HEK293 (cell line): ENCODE measurements around the gene MAML2.

ENCODE experiments used
- CTCF ChIA-PET: fragments of 350-600 bp; formaldehyde crosslinking; extraction: SDS; loops from one replicate; lab custom pipeline; 2021; ENCODE audit warnings: antibody characterized with exemption; lab: Yijun Ruan, JAX
- POLR2A ChIA-PET: fragments of 300-600 bp; formaldehyde crosslinking; extraction: SDS; loops from one replicate; lab custom pipeline; 2020; ENCODE audit warnings: antibody characterized with exemption, inconsistent platforms; lab: Yijun Ruan, JAX
- H3K27ac ChIP-seq: fragments of 200-500 bp; sonication (Bioruptor generic); 2 replicates; pipeline ENCODE4 v1.5.1; 2014; ENCODE audit warnings: low read depth, low read length, control low read depth, inconsistent platforms; ENCODE audit errors: extremely low read depth
- H3K36me3 ChIP-seq, 2 experiments: fragments of 200-500 bp in 1 of 2; sonication (Bioruptor generic) in 1 of 2; 1 replicate in 1 of 2; 2 replicates in 1 of 2; pipeline ENCODE4 v1.5.1; 2014 to 2017; ENCODE audit warnings: inconsistent platforms in 2 of 2, low read length in 2 of 2; ENCODE audit not compliant: control insufficient read depth in 2 of 2, insufficient read depth in 1 of 2
- H3K4me1 ChIP-seq: fragments of 200-500 bp; sonication (Bioruptor generic); 2 replicates; pipeline ENCODE4 v1.5.1; 2014; ENCODE audit warnings: mild to moderate bottlenecking, low read length, inconsistent platforms; ENCODE audit not compliant: control insufficient read depth, insufficient read depth
- H3K4me3 ChIP-seq: 2 replicates; pipeline ENCODE4 v1.5.1; 2011; ENCODE audit warnings: low read depth, mild to moderate bottlenecking, control low read depth, low read length, moderate library complexity
- H3K9me3 ChIP-seq: fragments of 200-500 bp; sonication (Bioruptor generic); 2 replicates; pipeline ENCODE4 v1.5.1; 2014; ENCODE audit warnings: low read depth, low read length, inconsistent platforms; ENCODE audit not compliant: control insufficient read depth, insufficient read depth
- HOXC10 ChIP-seq: sonication (generic); formaldehyde crosslinking; IDR thresholded peaks from 2 replicates; pipeline ENCODE4 v1.8.1; 2023; ENCODE audit warnings: mild to moderate bottlenecking, missing genetic modification reagents
- HOXD13 ChIP-seq: sonication (generic); formaldehyde crosslinking; IDR thresholded peaks from 2 replicates; pipeline ENCODE4 v1.8.0; 2022; ENCODE audit warnings: missing genetic modification reagents, borderline replicate concordance
- INSM2 ChIP-seq: fragments of 450-650 bp; formaldehyde crosslinking; IDR thresholded peaks from 2 replicates; pipeline ENCODE4 v1.5.1; 2016; ENCODE audit warnings: missing biosample characterization, missing genetic modification characterization
- KLF17 ChIP-seq: fragments of 450-650 bp; formaldehyde crosslinking; IDR thresholded peaks from 2 replicates; pipeline ENCODE4 v1.5.1; 2016; ENCODE audit warnings: missing biosample characterization, missing genetic modification characterization
- PRDM1 ChIP-seq: fragments of 450-650 bp; formaldehyde crosslinking; IDR thresholded peaks from 2 replicates; pipeline ENCODE4; 2016; ENCODE audit warnings: missing biosample characterization, missing genetic modification characterization
- PRDM4 ChIP-seq: fragments of 450-650 bp; formaldehyde crosslinking; IDR thresholded peaks from 2 replicates; pipeline ENCODE4 v1.5.1; 2017; ENCODE audit warnings: missing biosample characterization, missing genetic modification characterization
- SP2 ChIP-seq: fragments of 450-650 bp; formaldehyde crosslinking; IDR thresholded peaks from 2 replicates; pipeline ENCODE4 v1.5.1; 2016; ENCODE audit warnings: missing biosample characterization, missing genetic modification characterization
- ZFHX2 ChIP-seq: fragments of 450-650 bp; formaldehyde crosslinking; conservative IDR thresholded peaks from 2 replicates; pipeline ENCODE4 v1.5.1; 2016; ENCODE audit warnings: missing biosample characterization, missing genetic modification characterization
- ZNF202 ChIP-seq: fragments of 450-650 bp; formaldehyde crosslinking; IDR thresholded peaks from 2 replicates; pipeline ENCODE4 v1.5.1; 2016; ENCODE audit warnings: missing biosample characterization, missing genetic modification characterization, borderline replicate concordance
- ZNF654 ChIP-seq: fragments of 450-650 bp; formaldehyde crosslinking; IDR thresholded peaks from 2 replicates; pipeline ENCODE4 v1.5.1; 2016; ENCODE audit warnings: low read depth, missing biosample characterization, missing genetic modification characterization
- ZNF776 ChIP-seq: fragments of 450-650 bp; formaldehyde crosslinking; IDR thresholded peaks from 2 replicates; pipeline ENCODE4 v1.5.0; 2017; ENCODE audit warnings: missing biosample characterization, missing genetic modification characterization, borderline replicate concordance
- ZNF785 ChIP-seq: fragments of 450-650 bp; formaldehyde crosslinking; IDR thresholded peaks from 2 replicates; pipeline ENCODE4 v1.5.1; 2016; ENCODE audit warnings: missing biosample characterization, missing genetic modification characterization
- ZSCAN16 ChIP-seq: fragments of 450-650 bp; formaldehyde crosslinking; IDR thresholded peaks from 2 replicates; pipeline ENCODE4 v1.5.1; 2016; ENCODE audit warnings: missing biosample characterization, missing genetic modification characterization
- ZSCAN18 ChIP-seq: fragments of 450-650 bp; formaldehyde crosslinking; IDR thresholded peaks from 2 replicates; pipeline ENCODE4 v1.5.1; 2016; ENCODE audit warnings: missing biosample characterization, missing genetic modification characterization
- TF ChIP-seq, protein P1 (sequence below): fragments of 450-650 bp; formaldehyde crosslinking; IDR thresholded peaks from 2 replicates; pipeline ENCODE4 v1.5.1; 2016; ENCODE audit warnings: missing biosample characterization, missing genetic modification characterization
- TF ChIP-seq, protein P2 (sequence below): fragments of 450-650 bp; formaldehyde crosslinking; IDR thresholded peaks from 2 replicates; pipeline ENCODE4 v1.5.1; 2017; ENCODE audit warnings: missing biosample characterization, missing genetic modification characterization

MAML2 gene

GRCh38 chr11:96062134-96062533, 280.9 kb downstream of the MAML2 start:
- Histone ChIP-seq H3K9me3 (no peaks in the 10 kb centered on the region), H3K36me3 (no peaks in the 10 kb centered on the region), H3K4me3 (no peak overlapping the region), H3K27ac (no peak overlapping the region), H3K4me1 (no peaks in the 10 kb centered on the region)
- ChIA-PET POLR2A (interaction anchor here (0.5 kb wide), 1 partner anchor 20 kb away, joined by 3 read pairs; no protein-coding TSS in a partner anchor), CTCF (interaction anchor here (0.5 to 2.8 kb wide), 3 partner anchors 91 to 280 kb away, joined by 3 to 7 read pairs (median 6); partner anchors contain the start of gene MAML2)
- TF ChIP-seq ZSCAN16 (tag by site-specific recombination) (no peak), PRDM4 (tag by site-specific recombination) (no peak), ZNF776 (no peak), ZNF785 (tag by site-specific recombination) (no peak), HOXC10 (CRISPR knock-in tag) (no peak), ZSCAN18 (no peak), INSM2 (tag by site-specific recombination) (no peak), ZNF654 (tag by site-specific recombination) (no peak), ZFHX2 (no peak), KLF17 (tag by site-specific recombination) (no peak), SP2 (tag by site-specific recombination) (no peak)
- TF ChIP-seq, protein P1, sequence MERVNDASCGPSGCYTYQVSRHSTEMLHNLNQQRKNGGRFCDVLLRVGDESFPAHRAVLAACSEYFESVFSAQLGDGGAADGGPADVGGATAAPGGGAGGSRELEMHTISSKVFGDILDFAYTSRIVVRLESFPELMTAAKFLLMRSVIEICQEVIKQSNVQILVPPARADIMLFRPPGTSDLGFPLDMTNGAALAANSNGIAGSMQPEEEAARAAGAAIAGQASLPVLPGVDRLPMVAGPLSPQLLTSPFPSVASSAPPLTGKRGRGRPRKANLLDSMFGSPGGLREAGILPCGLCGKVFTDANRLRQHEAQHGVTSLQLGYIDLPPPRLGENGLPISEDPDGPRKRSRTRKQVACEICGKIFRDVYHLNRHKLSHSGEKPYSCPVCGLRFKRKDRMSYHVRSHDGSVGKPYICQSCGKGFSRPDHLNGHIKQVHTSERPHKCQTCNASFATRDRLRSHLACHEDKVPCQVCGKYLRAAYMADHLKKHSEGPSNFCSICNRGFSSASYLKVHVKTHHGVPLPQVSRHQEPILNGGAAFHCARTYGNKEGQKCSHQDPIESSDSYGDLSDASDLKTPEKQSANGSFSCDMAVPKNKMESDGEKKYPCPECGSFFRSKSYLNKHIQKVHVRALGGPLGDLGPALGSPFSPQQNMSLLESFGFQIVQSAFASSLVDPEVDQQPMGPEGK (tag by site-specific recombination) = no peak

DNA sequence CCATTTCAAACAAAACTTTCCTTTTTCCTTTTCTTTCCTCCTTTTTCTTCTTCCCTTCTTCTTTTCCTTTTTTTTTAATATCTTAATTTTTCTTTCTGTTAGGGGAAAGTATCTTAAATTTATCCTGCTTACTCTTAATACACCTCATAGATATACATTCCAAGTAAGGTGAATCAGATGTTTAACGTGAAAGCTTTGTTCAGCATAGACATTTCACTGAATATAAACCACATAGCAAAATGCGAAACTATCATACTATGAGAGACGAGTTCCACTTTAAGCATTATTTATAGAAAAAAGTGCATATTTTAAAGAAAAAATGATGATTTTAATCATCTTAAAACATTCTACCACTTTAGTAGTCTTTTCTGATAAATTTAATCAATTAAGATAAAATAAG, 281.3 kb downstream of the MAML2 start:
- Histone ChIP-seq H3K9me3 (no peaks in the 10 kb centered on the region), H3K36me3 (no peaks in the 10 kb centered on the region), H3K27ac (no peak overlapping the region), H3K4me1 (no peaks in the 10 kb centered on the region), H3K4me3 (no peak overlapping the region)
- POLR2A ChIA-PET = interaction anchor here (0.5 kb wide), 1 partner anchor 20 kb away, joined by 3 read pairs; no protein-coding TSS in a partner anchor
- CTCF ChIA-PET = interaction anchor here (0.5 to 2.8 kb wide), 3 partner anchors 92 to 283 kb away, joined by 3 to 6 read pairs (median 3); no protein-coding TSS in a partner anchor
- TF ChIP-seq ZNF202 (tag by site-specific recombination) (no peak), HOXD13 (CRISPR knock-in tag) (no peak), PRDM1 (tag by site-specific recombination) (peak; percentile 64)
- TF ChIP-seq, protein P2, sequence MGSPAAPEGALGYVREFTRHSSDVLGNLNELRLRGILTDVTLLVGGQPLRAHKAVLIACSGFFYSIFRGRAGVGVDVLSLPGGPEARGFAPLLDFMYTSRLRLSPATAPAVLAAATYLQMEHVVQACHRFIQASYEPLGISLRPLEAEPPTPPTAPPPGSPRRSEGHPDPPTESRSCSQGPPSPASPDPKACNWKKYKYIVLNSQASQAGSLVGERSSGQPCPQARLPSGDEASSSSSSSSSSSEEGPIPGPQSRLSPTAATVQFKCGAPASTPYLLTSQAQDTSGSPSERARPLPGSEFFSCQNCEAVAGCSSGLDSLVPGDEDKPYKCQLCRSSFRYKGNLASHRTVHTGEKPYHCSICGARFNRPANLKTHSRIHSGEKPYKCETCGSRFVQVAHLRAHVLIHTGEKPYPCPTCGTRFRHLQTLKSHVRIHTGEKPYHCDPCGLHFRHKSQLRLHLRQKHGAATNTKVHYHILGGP = no peak
